Measurements from ENCODE around the gene DTNB. TPM values are rescaled to one million over a fixed set of nuclear protein-coding genes. Genes with fewer than 3 reads are reported as not detected.

DTNB gene
- total RNA-seq, 1 donor, result 18.3 TPM

DNA sequence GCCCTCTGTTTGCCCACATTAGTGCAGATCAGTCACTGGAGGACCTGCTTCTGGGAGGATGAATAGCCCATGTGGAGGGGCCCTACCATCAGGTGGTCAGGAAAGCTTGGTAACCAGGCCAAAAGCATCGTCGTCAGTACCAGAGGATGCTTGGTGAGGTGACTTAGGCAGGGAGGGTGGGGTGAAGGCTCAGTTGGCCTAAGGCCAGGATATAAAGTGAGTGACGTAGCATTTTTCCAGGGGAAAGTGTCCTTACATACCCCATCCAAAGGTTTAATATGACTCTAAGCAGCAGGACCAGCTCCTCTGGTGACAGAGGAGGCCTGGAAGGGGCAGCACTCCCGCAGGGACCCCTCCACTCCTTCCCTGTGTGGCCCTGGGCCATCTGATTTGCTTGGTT, 303.9 kb downstream of the DTNB start:
- no peaks in the 10 kb centered on the region for H3K27me3 ChIP-seq (ENCODE audit: insufficient read depth, low read length)
- H3K4me1 ChIP-seq (ENCODE audit: insufficient read depth, low read length), result no peaks in the 10 kb centered on the region
- no peaks in the 10 kb centered on the region for H3K9me3 ChIP-seq (ENCODE audit: low read depth, low read length)
- H3K4me3 ChIP-seq (ENCODE audit: low read length), result no peak overlapping the region

GRCh38 chr2:25368660-25369059, 304.7 kb downstream of the DTNB start:
- Histone ChIP-seq H3K4me1 (ENCODE audit: insufficient read depth, low read length) (no peaks in the 10 kb centered on the region), H3K27me3 (ENCODE audit: insufficient read depth, low read length) (no peaks in the 10 kb centered on the region), H3K9me3 (ENCODE audit: low read depth, low read length) (no peaks in the 10 kb centered on the region), H3K4me3 (ENCODE audit: low read length) (no peak overlapping the region)

DNA sequence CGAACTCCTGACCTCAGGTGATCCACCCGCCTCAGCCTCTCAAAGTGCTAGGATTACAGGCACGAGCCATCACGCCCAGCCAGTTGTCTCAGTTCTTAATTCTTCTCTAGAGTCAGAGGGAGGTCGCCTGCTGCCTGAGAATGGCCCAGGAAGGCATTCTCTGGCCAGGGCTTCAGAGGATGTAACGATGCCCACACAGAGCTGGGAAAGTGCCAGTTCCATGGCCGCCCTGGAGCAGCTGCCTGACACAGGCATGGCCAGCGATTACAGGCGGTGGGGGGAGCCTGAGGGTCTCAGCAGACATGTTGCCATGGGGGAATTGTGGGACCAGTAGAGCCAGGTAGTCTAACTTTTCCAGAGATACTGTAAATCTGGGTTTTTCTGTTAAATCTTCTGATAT, 306.1 kb downstream of the DTNB start:
- Histone ChIP-seq H3K27me3 (ENCODE audit: insufficient read depth, low read length) (no peaks in the 10 kb centered on the region), H3K9me3 (ENCODE audit: low read depth, low read length) (no peaks in the 10 kb centered on the region), H3K4me3 (ENCODE audit: low read length) (no peak overlapping the region), H3K4me1 (ENCODE audit: insufficient read depth, low read length) (peaks cover 9% of the 10 kb centered on the region)

- Histone ChIP-seq H3K27me3 (ENCODE audit: insufficient read depth, low read length) (no peaks in the 10 kb centered on the region), H3K4me1 (ENCODE audit: insufficient read depth, low read length) (peaks cover 11% of the 10 kb centered on the region), H3K9me3 (ENCODE audit: low read depth, low read length) (no peaks in the 10 kb centered on the region), H3K4me3 (ENCODE audit: low read length) (no peak overlapping the region)
Observed at GRCh38 chr2:25366629-25367028, 306.7 kb downstream of the DTNB start.

DNA sequence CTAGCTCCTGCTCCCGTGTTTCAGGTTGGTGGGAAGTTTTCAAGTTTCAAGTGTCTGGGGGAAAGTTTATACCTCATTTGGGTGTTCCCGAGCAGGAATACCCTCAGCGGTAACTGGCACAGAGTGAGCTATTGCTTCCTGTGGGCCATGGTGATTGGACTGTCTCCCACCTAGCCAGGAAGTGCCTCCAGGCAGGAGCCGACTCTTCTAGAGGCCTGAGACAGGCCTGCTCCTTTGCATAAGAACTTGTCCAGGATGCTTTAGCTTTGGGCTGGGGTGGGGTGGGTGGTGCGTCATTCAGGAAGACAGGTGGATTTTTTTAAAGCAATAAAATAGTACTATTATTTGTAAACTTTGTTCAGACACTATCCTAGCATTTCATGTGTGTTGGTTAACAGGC, 308.1 kb downstream of the DTNB start:
- peaks cover 14% of the 10 kb centered on the region for H3K4me1 ChIP-seq (ENCODE audit: insufficient read depth, low read length)
- H3K9me3 ChIP-seq (ENCODE audit: low read depth, low read length), result no peaks in the 10 kb centered on the region
- H3K4me3 ChIP-seq (ENCODE audit: low read length), result no peak overlapping the region
- H3K27me3 ChIP-seq (ENCODE audit: insufficient read depth, low read length), result no peaks in the 10 kb centered on the region

DNA sequence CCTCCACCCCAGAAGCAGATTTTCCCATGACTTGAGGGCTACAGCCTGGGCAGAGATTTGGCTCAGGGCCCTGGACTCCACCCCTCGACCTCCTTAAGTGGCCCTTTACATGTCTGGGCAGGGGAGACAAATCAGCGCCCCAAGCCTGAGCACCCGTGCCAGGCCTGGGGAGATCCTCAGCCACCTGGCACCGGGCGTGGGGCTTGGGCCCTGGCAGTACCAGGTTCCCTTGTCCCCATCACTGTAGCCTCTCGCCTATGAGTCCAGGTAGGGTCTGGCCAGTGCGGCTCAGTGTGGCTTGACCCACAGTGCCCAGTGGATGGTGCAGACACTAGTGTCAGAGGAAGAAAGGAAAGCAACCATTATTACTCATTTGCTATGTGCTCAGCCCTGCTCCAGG, 309.6 kb downstream of the DTNB start:
- no peaks in the 10 kb centered on the region for H3K9me3 ChIP-seq (ENCODE audit: low read depth, low read length)
- no peaks in the 10 kb centered on the region for H3K27me3 ChIP-seq (ENCODE audit: insufficient read depth, low read length)
- H3K4me1 ChIP-seq (ENCODE audit: insufficient read depth, low read length), result peaks cover 14% of the 10 kb centered on the region
- H3K4me3 ChIP-seq (ENCODE audit: low read length), result no peak overlapping the region

DNA sequence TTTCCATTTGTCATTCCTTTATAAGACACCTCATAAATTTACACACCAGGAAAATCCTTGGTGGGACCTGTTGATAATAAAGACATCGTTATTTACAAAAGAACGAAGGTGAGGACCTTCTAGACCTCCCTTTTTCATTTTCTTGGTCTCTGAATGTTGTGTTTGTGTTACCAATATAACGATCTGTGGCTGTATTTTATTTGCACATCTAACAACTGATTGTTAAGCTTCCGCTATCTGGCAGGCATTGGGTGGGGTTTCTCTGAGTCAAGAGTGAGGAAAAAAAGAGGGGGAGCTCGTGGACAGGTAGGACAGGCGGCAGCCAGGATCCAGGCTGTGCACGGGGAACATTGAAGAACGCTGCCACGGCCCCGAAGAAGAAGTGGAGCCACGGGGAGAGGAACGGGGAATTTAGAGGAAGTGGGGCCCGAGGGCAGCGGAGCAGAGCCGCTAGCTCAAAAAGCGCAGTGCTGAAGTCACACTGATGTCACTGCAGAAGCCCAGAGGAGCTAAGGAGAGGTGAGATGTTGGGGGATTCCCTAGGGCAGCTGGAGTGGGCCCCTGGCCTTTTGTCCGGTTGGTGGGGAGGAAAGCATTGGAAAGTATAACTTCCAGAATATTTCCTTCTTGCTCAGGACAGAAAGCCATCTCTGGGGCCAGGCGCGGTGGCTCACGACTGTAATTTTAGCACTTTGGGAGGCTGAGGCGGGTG, 310.8 kb downstream of the DTNB start:
- Histone ChIP-seq H3K27me3 (ENCODE audit: insufficient read depth, low read length) (no peaks in the 10 kb centered on the region), H3K4me3 (ENCODE audit: low read length) (peak overlapping the region; percentile 42), H3K9me3 (ENCODE audit: low read depth, low read length) (no peaks in the 10 kb centered on the region), H3K4me1 (ENCODE audit: insufficient read depth, low read length) (peaks cover 14% of the 10 kb centered on the region)

- peaks cover 14% of the 10 kb centered on the region for H3K4me1 ChIP-seq (ENCODE audit: insufficient read depth, low read length)
- no peaks in the 10 kb centered on the region for H3K27me3 ChIP-seq (ENCODE audit: insufficient read depth, low read length)
- peak overlapping the region; percentile 42 for H3K4me3 ChIP-seq (ENCODE audit: low read length)
- H3K9me3 ChIP-seq (ENCODE audit: low read depth, low read length), result no peaks in the 10 kb centered on the region
Observed at GRCh38 chr2:25362049-25362433, 311.3 kb downstream of the DTNB start.

DNA sequence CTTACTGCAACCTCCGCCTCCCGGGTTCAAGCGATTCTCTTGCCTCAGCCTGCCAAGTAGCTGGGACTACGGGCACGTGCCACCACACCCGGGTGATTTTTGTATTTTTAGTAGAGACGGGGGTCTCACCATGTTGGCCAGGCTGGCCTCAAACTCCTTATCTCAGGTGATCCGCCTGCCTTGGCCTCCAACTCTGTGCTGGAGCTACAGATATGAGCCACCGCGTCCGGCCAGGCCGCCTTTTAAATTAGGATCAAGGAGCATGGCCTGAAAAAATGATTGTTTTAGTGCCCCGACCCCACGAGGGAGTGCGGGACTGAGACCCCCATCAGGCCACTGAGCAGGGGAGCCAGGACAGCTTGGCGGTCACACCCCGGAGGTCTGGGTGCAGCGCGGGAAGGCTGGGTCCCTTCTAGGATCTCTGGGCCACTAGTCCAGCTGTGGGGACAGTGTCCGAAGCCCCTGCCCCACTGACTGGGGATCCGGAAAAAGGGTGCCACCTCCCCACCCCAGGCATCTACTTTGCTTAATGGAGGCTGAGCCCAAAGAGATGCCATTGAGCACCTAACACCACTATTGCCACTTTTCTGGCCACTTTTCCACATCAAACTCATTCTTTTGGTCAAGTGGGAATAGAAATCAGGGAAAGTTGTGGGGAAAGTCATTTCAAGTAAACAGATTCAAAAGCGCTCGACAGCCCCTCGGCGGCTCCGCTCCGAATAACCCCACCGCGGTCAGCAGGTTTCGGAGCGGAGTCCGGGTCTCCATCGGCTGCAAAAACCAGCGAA, 311.9 kb downstream of the DTNB start:
- peak overlapping the region; percentile 42 for H3K4me3 ChIP-seq (ENCODE audit: low read length)

GRCh38 chr2:25358836-25359235, 314.5 kb downstream of the DTNB start:
- H3K27me3 ChIP-seq (ENCODE audit: insufficient read depth, low read length), result no peaks in the 10 kb centered on the region
- H3K9me3 ChIP-seq (ENCODE audit: low read depth, low read length), result no peaks in the 10 kb centered on the region
- H3K4me3 ChIP-seq (ENCODE audit: low read length), result no peak overlapping the region
- peaks cover 14% of the 10 kb centered on the region for H3K4me1 ChIP-seq (ENCODE audit: insufficient read depth, low read length)

More for the DNA sequence above, 311.9 kb downstream of the DTNB start:
- Histone ChIP-seq H3K27me3 (ENCODE audit: insufficient read depth, low read length) (no peaks in the 10 kb centered on the region), H3K9me3 (ENCODE audit: low read depth, low read length) (no peaks in the 10 kb centered on the region), H3K4me1 (ENCODE audit: insufficient read depth, low read length) (peaks cover 14% of the 10 kb centered on the region)

GRCh38 chr2:25358249-25358815, 315.0 kb downstream of the DTNB start:
- Histone ChIP-seq H3K9me3 (ENCODE audit: low read depth, low read length) (no peaks in the 10 kb centered on the region), H3K4me3 (ENCODE audit: low read length) (no peak overlapping the region), H3K4me1 (ENCODE audit: insufficient read depth, low read length) (peaks cover 12% of the 10 kb centered on the region)

GRCh38 chr2:25356088-25356487, 317.3 kb downstream of the DTNB start:
- no peak overlapping the region for H3K4me3 ChIP-seq (ENCODE audit: low read length)
- no peaks in the 10 kb centered on the region for H3K4me1 ChIP-seq (ENCODE audit: insufficient read depth, low read length)
- no peaks in the 10 kb centered on the region for H3K27me3 ChIP-seq (ENCODE audit: insufficient read depth, low read length)
- H3K9me3 ChIP-seq (ENCODE audit: low read depth, low read length), result no peaks in the 10 kb centered on the region

More at GRCh38 chr2:25358249-25358815, 315.0 kb downstream of the DTNB start:
- no peaks in the 10 kb centered on the region for H3K27me3 ChIP-seq (ENCODE audit: insufficient read depth, low read length)

DNA sequence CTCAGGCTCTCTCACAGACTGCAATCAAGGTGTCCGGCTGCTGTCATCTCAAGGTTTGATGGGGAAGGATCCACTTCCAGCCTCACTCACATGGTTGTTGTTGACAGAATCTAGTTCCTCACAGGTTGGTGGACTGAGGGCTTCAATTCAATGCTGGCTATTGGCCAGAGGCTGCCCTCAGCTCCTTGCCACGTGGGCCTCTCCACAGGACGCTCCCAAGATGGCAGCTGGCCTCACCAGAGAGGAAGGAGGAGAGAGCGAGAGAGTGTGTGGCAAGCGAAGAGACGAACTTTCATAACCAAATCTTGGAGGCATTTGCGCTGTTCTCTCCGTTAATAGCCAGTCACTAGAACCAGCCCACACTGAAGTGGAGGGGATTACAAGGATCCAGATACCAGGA, 318.1 kb downstream of the DTNB start:
- Histone ChIP-seq H3K4me1 (ENCODE audit: insufficient read depth, low read length) (peaks cover under 1% of the 10 kb centered on the region), H3K4me3 (ENCODE audit: low read length) (no peak overlapping the region), H3K9me3 (ENCODE audit: low read depth, low read length) (no peaks in the 10 kb centered on the region), H3K27me3 (ENCODE audit: insufficient read depth, low read length) (no peaks in the 10 kb centered on the region)

DNA sequence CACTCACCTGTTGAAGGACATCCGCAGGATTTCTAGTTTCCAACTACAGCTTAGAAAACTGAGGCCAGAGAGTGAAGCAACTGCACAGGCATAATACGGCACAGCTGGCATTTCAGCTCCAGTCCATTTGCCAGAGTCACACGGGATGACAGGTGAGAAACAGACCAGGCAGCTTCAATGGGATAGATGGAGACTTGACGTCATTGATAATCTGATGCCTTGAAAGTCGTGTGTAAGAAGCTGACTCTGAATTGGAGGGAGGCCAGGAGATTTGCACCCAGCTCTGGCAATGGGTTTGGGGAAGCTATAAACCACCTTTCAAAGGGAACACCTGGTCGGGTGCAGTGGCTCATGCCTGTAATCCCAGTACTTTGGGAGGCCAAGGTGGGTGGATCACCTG, 319.3 kb downstream of the DTNB start:
- Histone ChIP-seq H3K27me3 (ENCODE audit: insufficient read depth, low read length) (no peaks in the 10 kb centered on the region), H3K4me1 (ENCODE audit: insufficient read depth, low read length) (peaks cover 8% of the 10 kb centered on the region), H3K4me3 (ENCODE audit: low read length) (no peak overlapping the region), H3K9me3 (ENCODE audit: low read depth, low read length) (no peaks in the 10 kb centered on the region)

GRCh38 chr2:25349397-25349796, 324.0 kb downstream of the DTNB start:
- H3K4me1 ChIP-seq (ENCODE audit: insufficient read depth, low read length), result peaks cover 8% of the 10 kb centered on the region
- H3K27me3 ChIP-seq (ENCODE audit: insufficient read depth, low read length), result no peaks in the 10 kb centered on the region
- no peak overlapping the region for H3K4me3 ChIP-seq (ENCODE audit: low read length)
- H3K9me3 ChIP-seq (ENCODE audit: low read depth, low read length), result no peaks in the 10 kb centered on the region
